ENCODE data around the gene CCL11.

CCL11 gene

GRCh38 chr17:34257986-34258326, 27.6 kb upstream of the CCL11 start:
- DNase-seq: no peak

GRCh38 chr17:34259146-34259545, 26.4 kb upstream of the CCL11 start:
- DNase-seq: no peak

GRCh38 chr17:34260861-34261260, 24.7 kb upstream of the CCL11 start:
- DNase-seq: no peak

- no peak for DNase-seq
Observed at GRCh38 chr17:34261568-34262337, 23.8 kb upstream of the CCL11 start.

- no peak for DNase-seq
Observed at GRCh38 chr17:34265711-34266110, 19.8 kb upstream of the CCL11 start.

- DNase-seq: no peak
Observed at GRCh38 chr17:34269969-34270368, 15.6 kb upstream of the CCL11 start, which contains the start of gene CCL7. TSS of gene CCL7 (plus strand) at chr17:34270221. CDS start at chr17:34270291, 70 bp downstream.

GRCh38 chr17:34275881-34276280, 9.7 kb upstream of the CCL11 start:
- no peak for DNase-seq

GRCh38 chr17:34276826-34277225, 8.7 kb upstream of the CCL11 start:
- DNase-seq: no peak

GRCh38 chr17:34283571-34283970, 2.0 kb upstream of the CCL11 start:
- DNase-seq: no peak

GRCh38 chr17:34287875-34288274, 2.3 kb downstream of the CCL11 start:
- no peak for DNase-seq

GRCh38 chr17:34290586-34290985, 5.0 kb downstream of the CCL11 start:
- DNase-seq: no peak

GRCh38 chr17:34291721-34292348, 6.3 kb downstream of the CCL11 start:
- DNase-seq: no peak

- DNase-seq: no peak
Observed at GRCh38 chr17:34299027-34299426, 13.5 kb downstream of the CCL11 start.

- DNase-seq: peak; percentile 22
Observed at GRCh38 chr17:34299956-34300577, 14.5 kb downstream of the CCL11 start.

- no peak for DNase-seq
Observed at GRCh38 chr17:34300652-34301370, 15.3 kb downstream of the CCL11 start.

- no peak for DNase-seq
Observed at GRCh38 chr17:34301986-34302385, 16.4 kb downstream of the CCL11 start.

GRCh38 chr17:34302636-34303035, 17.1 kb downstream of the CCL11 start:
- no peak for DNase-seq

- no peak for DNase-seq
Observed at GRCh38 chr17:34303606-34304005, 18.1 kb downstream of the CCL11 start.

- no peak for DNase-seq
Observed at GRCh38 chr17:34305061-34305460, 19.5 kb downstream of the CCL11 start.

- DNase-seq: no peak
Observed at GRCh38 chr17:34305606-34306005, 20.1 kb downstream of the CCL11 start.

- DNase-seq: peak; percentile 13
Observed at GRCh38 chr17:34306466-34306865, 20.9 kb downstream of the CCL11 start.

GRCh38 chr17:34307110-34307509, 21.6 kb downstream of the CCL11 start:
- no peak for DNase-seq

- DNase-seq: no peak
Observed at GRCh38 chr17:34308371-34308770, 22.8 kb downstream of the CCL11 start.

- no peak for DNase-seq
Observed at GRCh38 chr17:34311291-34311690, 25.7 kb downstream of the CCL11 start.
